ENCODE results near the gene SOX10.

The SOX10 gene

GRCh38 chr22:37999640-38000272 is 15.4 kb upstream of the SOX10 start (continued):
- TF ChIP-seq SP7 (tag by site-specific recombination; IDR thresholded peaks at IDR 0.05), result peak; percentile 73
- peak; percentile 47; the same call in 1 of the 2 replicates for TF ChIP-seq FEZF1 (tag by site-specific recombination; IDR thresholded peaks at IDR 0.05)

GRCh38 chr22:37999236-37999635 is 14.9 kb upstream of the SOX10 start:
- H3K36me3 ChIP-seq (ENCODE audit: control insufficient read depth in 2 of 2, insufficient read depth in 1 of 2, low read length in 2 of 2), result no peaks in the 10 kb centered on the region
- peaks cover 5% of the 10 kb centered on the region for H3K4me1 ChIP-seq (ENCODE audit: control insufficient read depth, insufficient read depth, low read length)
- ChIA-PET CTCF (interaction anchor here (1.0 to 1.3 kb wide), 2 partner anchors 44 to 53 kb away, joined by 4 to 5 read pairs; no protein-coding TSS in a partner anchor), POLR2A (interaction anchor here (1.6 kb wide), 1 partner anchor 46 kb away, joined by 4 read pairs; the partner anchor contains the start of genes C22orf23 and POLR2F)
- H3K4me3 ChIP-seq (ENCODE audit: low read depth, low read length), result no peak overlapping the region
- H3K9me3 ChIP-seq (ENCODE audit: control insufficient read depth, insufficient read depth, low read depth, low read length), result no peaks in the 10 kb centered on the region
- no peak overlapping the region; the same call in 1 of the 2 replicates for H3K27ac ChIP-seq (ENCODE audit: extremely low read depth, low read depth, low read length)
- TF ChIP-seq KLF1 (tag by site-specific recombination; IDR thresholded peaks at IDR 0.05) (peak; percentile 40; the same call in 1 of the 2 replicates), KLF7 (tag by site-specific recombination; IDR thresholded peaks at IDR 0.05; ENCODE audit: borderline replicate concordance) (no peak)

GRCh38 chr22:37998543-37998942 is 14.2 kb upstream of the SOX10 start:
- TF ChIP-seq ATF2 (tag by site-specific recombination; IDR thresholded peaks at IDR 0.05; ENCODE audit: low read depth) (no peak), ZNF658 (tag by site-specific recombination; IDR thresholded peaks at IDR 0.05) (no peak), SP2 (tag by site-specific recombination; IDR thresholded peaks at IDR 0.05) (no peak), SP7 (tag by site-specific recombination; IDR thresholded peaks at IDR 0.05) (no peak), AEBP2 (tag by site-specific recombination; IDR thresholded peaks at IDR 0.05; ENCODE audit: borderline replicate concordance) (no peak), REPIN1 (tag by site-specific recombination; IDR thresholded peaks at IDR 0.05; ENCODE audit: low read depth) (no peak), HIC1 (tag by site-specific recombination; IDR thresholded peaks at IDR 0.05) (no peak), ZIC2 (tag by site-specific recombination; IDR thresholded peaks at IDR 0.05) (no peak), ZNF600 (tag by site-specific recombination; IDR thresholded peaks at IDR 0.05) (no peak), ZNF626 (tag by site-specific recombination; IDR thresholded peaks at IDR 0.05) (no peak), ZBTB10 (tag by site-specific recombination; IDR thresholded peaks at IDR 0.05) (no peak), KLF8 (tag by site-specific recombination; IDR thresholded peaks at IDR 0.05) (no peak), ZNF529 (tag by site-specific recombination; IDR thresholded peaks at IDR 0.05; ENCODE audit: insufficient replicate concordance) (no peak), ZNF311 (tag by site-specific recombination; IDR thresholded peaks at IDR 0.05; ENCODE audit: borderline replicate concordance) (no peak), ZNF155 (tag by site-specific recombination; IDR thresholded peaks at IDR 0.05) (no peak), KLF17 (tag by site-specific recombination; IDR thresholded peaks at IDR 0.05) (no peak)
- peaks cover 5% of the 10 kb centered on the region for H3K4me1 ChIP-seq (ENCODE audit: control insufficient read depth, insufficient read depth, low read length)
- CTCF ChIA-PET, result interaction anchor here (1.6 kb wide), 1 partner anchor 33 kb away, joined by 5 read pairs; no protein-coding TSS in a partner anchor

More at GRCh38 chr22:37998543-37998942, 14.2 kb upstream of the SOX10 start:
- no peak overlapping the region for H3K4me3 ChIP-seq (ENCODE audit: low read depth, low read length)
- no peaks in the 10 kb centered on the region for H3K36me3 ChIP-seq (ENCODE audit: control insufficient read depth in 2 of 2, insufficient read depth in 1 of 2, low read length in 2 of 2)
- POLR2A ChIA-PET, result no interaction called here
- H3K27ac ChIP-seq (ENCODE audit: extremely low read depth, low read depth, low read length), result no peak overlapping the region
- no peaks in the 10 kb centered on the region for H3K9me3 ChIP-seq (ENCODE audit: control insufficient read depth, insufficient read depth, low read depth, low read length)
